T-helper 17 cell (primary cell): ENCODE data around the gene TEX35. TPM values are rescaled to one million over a fixed set of nuclear protein-coding genes. Genes with fewer than 3 reads are reported as not detected.

Experiments used
- ATAC-seq: fragments of 150-1000 bp; cut with Tn5 transposase; 2 replicates; pipeline ENCODE4 v1.10.0; 2021; ENCODE audit warnings: mild to moderate bottlenecking, moderate library complexity
- DNase-seq, 3 donors: peaks; one replicate each; pipeline versions ENCODE4 v3.0.0 to v3.0.0-alpha.2; 2020 to 2021
- H3K9me3 ChIP-seq: one replicate; pipeline ENCODE4 v1.7.0; 2013; ENCODE audit warnings: low read length, mild to moderate bottlenecking; ENCODE audit not compliant: control insufficient read depth, poor library complexity, severe bottlenecking
- H3K27ac Mint-ChIP-seq: one replicate; pipeline ENCODE4 v1.8.0; 2022; ENCODE audit warnings: mild to moderate bottlenecking, moderate library complexity, mixed read lengths
- H3K27me3 Mint-ChIP-seq: one replicate; pipeline ENCODE4 v1.8.0; 2022; ENCODE audit warnings: mixed read lengths
- H3K36me3 Mint-ChIP-seq: one replicate; pipeline ENCODE4 v1.8.0; 2022; ENCODE audit warnings: low read depth, mixed read lengths
- H3K4me1 Mint-ChIP-seq: one replicate; pipeline ENCODE4 v1.8.0; 2022; ENCODE audit warnings: mild to moderate bottlenecking, mixed read lengths
- H3K4me3 Mint-ChIP-seq: one replicate; pipeline ENCODE4 v1.8.0; 2022; ENCODE audit warnings: mild to moderate bottlenecking, moderate library complexity, mixed read lengths
- total RNA-seq, 4 donors: library from RNA in 2 of 4; stranded (reverse) in 2 of 4; gene quantifications; one replicate each; pipeline ENCODE4 v1.2.3 and lab custom pipeline; 2022 to 2026

Gene TEX35
- total RNA-seq, 2 donors from 2014 or later = not detected

- no peaks in the 10 kb centered on the region for H3K9me3 ChIP-seq
- ATAC-seq (no peak), DNase-seq (no peak)
- H3K27me3 Mint-ChIP-seq = no peaks in the 10 kb centered on the region
- H3K4me1 Mint-ChIP-seq = no peaks in the 10 kb centered on the region
- no peak overlapping the region for H3K27ac Mint-ChIP-seq
- no peaks in the 10 kb centered on the region for H3K36me3 Mint-ChIP-seq
- no peak overlapping the region for H3K4me3 Mint-ChIP-seq
Observed at GRCh38 chr1:178564783-178565180, 51.9 kb downstream of the TEX35 start.

DNA sequence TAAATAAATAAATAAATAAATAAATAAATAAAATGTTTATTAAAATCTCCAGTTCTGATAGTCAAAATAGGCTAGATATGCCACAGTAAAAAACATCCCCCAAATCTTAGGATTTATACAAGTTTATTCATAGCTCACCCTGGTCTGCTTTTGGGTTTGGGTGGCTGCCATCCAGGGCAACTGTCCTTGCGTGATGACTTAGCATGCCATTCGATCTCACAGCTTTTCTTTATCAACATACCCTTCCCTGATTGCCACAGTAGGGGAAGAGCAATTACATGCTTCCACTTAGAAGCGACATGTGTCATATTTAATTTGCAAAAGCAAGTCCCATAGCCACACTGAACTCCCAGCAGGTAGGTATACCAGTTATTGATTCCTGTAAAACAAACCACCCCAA lies 52.7 kb downstream of the TEX35 start:
- no peaks in the 10 kb centered on the region for H3K4me1 Mint-ChIP-seq
- ATAC-seq = no peak
- no peak for DNase-seq
- H3K36me3 Mint-ChIP-seq = no peaks in the 10 kb centered on the region
- no peak overlapping the region for H3K4me3 Mint-ChIP-seq
- no peaks in the 10 kb centered on the region for H3K27me3 Mint-ChIP-seq
- no peak overlapping the region for H3K27ac Mint-ChIP-seq
- no peaks in the 10 kb centered on the region for H3K9me3 ChIP-seq

DNA sequence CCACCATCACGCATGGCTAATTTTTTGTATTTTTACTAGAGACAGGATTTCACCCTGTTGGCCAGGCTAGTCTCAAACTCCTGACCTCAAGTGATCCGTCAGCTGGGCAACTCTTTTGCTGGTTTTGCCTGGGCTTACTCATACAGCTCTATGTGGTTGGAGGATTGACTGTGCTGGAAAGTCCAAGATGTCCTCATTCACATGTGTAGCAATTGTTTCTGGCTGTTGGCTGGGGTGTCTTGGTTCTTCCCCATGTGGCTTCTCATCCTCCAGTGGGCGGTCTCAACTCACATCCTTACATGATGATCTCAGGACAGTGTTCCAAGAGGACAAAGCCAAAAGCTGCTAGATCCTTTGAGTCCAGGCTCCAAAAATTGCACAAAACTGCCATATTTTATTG lies 53.3 kb downstream of the TEX35 start:
- no peaks in the 10 kb centered on the region for H3K9me3 ChIP-seq
- Mint-ChIP-seq H3K4me3 (no peak overlapping the region), H3K27ac (no peak overlapping the region), H3K4me1 (no peaks in the 10 kb centered on the region), H3K36me3 (no peaks in the 10 kb centered on the region), H3K27me3 (no peaks in the 10 kb centered on the region)
- ATAC-seq = no peak
- no peak for DNase-seq

GRCh38 chr1:178571807-178572206 lies 58.9 kb downstream of the TEX35 start:
- no peak for DNase-seq
- Mint-ChIP-seq H3K27me3 (peaks cover 22% of the 10 kb centered on the region), H3K4me1 (peaks cover 2% of the 10 kb centered on the region), H3K36me3 (no peaks in the 10 kb centered on the region), H3K27ac (no peak overlapping the region), H3K4me3 (no peak overlapping the region)
- no peak for ATAC-seq
- no peaks in the 10 kb centered on the region for H3K9me3 ChIP-seq

Other genes starting within 250 kb of the TEX35 start
- not detected for gene CLEC20A, start 16.1 kb upstream of the TEX35 start, total RNA-seq
- 10 to 100 TPM in 1 of 2 donors, 1 to 10 TPM in 1; 6.8 to 17.0 TPM for gene RALGPS2, start 212.1 kb downstream of the TEX35 start, total RNA-seq